Suprapubic skin (tissue), 4 donors: Measurements from ENCODE around the gene EVI2B. TPM values are rescaled to one million over a fixed set of nuclear protein-coding genes. Genes with fewer than 3 reads are reported as not detected.
"Not testable (repeated sequence)": the region's sequence is repeated elsewhere in the genome, so short reads cannot be mapped to it uniquely, and the experiment has no call there.

Experiments
- DNase-seq, 2 donors: peaks; one replicate each; pipeline ENCODE4 v3.0.0-alpha.2; 2019; ENCODE audit warnings: low spot score in 2 of 2
- H3K27ac ChIP-seq: fragments of 200-600 bp; sonication (generic); one replicate; pipeline ENCODE4 v1.5.1; 2019
- H3K27me3 ChIP-seq: fragments of 200-600 bp; sonication (generic); one replicate; pipeline ENCODE4 v1.5.1; 2019
- H3K36me3 ChIP-seq: fragments of 200-600 bp; sonication (generic); one replicate; pipeline ENCODE4 v1.5.1; 2019
- H3K4me1 ChIP-seq: fragments of 200-600 bp; sonication (generic); one replicate; pipeline ENCODE4 v1.5.1; 2019
- H3K4me3 ChIP-seq: fragments of 200-600 bp; sonication (generic); one replicate; pipeline ENCODE4 v1.5.1; 2019; ENCODE audit warnings: mild to moderate bottlenecking
- H3K9me3 ChIP-seq: fragments of 200-600 bp; sonication (generic); one replicate; pipeline ENCODE4 v1.5.1; 2019
- EP300 ChIP-seq: sonication (generic); formaldehyde crosslinking; IDR thresholded peaks from one replicate; pipeline ENCODE4 v1.6.1; 2017; ENCODE audit warnings: antibody characterized with exemption
- POLR2A ChIP-seq, 2 donors: fragments of 450-650 bp; IDR thresholded peaks; one replicate each; pipeline ENCODE4 v1.6.1; 2017; ENCODE audit warnings: antibody characterized with exemption in 2 of 2, mild to moderate bottlenecking in 2 of 2, moderate library complexity in 2 of 2
- POLR2AphosphoS5 ChIP-seq, 3 donors: sonication (generic); formaldehyde crosslinking; IDR thresholded peaks; one replicate each; pipeline ENCODE4 v1.6.1; 2017; ENCODE audit warnings: antibody characterized with exemption in 3 of 3
- WGBS: methylation state at CpG from one replicate; pipeline ENCODE4 v1.1.5; 2018; 5-methylcytosine and 5-hydroxymethylcytosine counted together
- total RNA-seq, 4 donors: library from RNA; depleted of rRNA; stranded (reverse); fragments of >200 nt; gene quantifications; one replicate each; pipeline ENCODE4 v1.1.0, GENCODE V29; 2016
- TF ChIP-seq, protein P1 (sequence below), 2 donors: fragments of 200-600 bp in 1 of 2; fragments of 450-650 bp in 1 of 2; sonication (generic) in 1 of 2; IDR thresholded peaks; one replicate each; pipeline ENCODE4 v1.5.1; 2016 to 2019; ENCODE audit warnings: antibody characterized with exemption in 2 of 2, mild to moderate bottlenecking in 1 of 2, moderate library complexity in 1 of 2

EVI2B gene
- total RNA-seq, 4 donors from 2014 or later: 2.2 to 5.6 (median 3.7) TPM

DNA sequence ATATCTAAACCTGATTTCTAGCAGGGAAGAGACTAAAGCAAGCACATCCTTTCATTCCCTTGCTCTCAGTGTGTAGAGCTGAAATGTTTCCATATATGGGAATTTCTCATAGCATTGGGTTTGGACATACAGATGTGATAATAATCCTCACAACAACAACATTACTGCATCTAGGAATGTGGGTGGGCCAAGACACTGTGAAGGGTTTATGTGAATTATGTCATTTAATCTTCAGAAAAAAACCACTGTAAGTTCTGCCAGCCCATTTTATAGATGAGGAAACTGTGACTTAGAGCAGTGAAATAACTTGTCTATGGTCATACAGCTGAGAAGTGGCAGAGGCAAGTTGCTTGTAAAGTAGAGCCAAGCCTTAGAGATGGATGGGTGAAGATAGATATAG is 22.0 kb downstream of the EVI2B start:
- H3K27me3 ChIP-seq: no peaks in the 10 kb centered on the region

GRCh38 chr17:31289790-31290189 is 24.1 kb downstream of the EVI2B start:
- TF ChIP-seq EP300 (no peak), POLR2AphosphoS5 (IDR thresholded peaks at IDR 0.05) (no peak), POLR2A (IDR thresholded peaks at IDR 0.05) (no peak)
- TF ChIP-seq, protein P1, sequence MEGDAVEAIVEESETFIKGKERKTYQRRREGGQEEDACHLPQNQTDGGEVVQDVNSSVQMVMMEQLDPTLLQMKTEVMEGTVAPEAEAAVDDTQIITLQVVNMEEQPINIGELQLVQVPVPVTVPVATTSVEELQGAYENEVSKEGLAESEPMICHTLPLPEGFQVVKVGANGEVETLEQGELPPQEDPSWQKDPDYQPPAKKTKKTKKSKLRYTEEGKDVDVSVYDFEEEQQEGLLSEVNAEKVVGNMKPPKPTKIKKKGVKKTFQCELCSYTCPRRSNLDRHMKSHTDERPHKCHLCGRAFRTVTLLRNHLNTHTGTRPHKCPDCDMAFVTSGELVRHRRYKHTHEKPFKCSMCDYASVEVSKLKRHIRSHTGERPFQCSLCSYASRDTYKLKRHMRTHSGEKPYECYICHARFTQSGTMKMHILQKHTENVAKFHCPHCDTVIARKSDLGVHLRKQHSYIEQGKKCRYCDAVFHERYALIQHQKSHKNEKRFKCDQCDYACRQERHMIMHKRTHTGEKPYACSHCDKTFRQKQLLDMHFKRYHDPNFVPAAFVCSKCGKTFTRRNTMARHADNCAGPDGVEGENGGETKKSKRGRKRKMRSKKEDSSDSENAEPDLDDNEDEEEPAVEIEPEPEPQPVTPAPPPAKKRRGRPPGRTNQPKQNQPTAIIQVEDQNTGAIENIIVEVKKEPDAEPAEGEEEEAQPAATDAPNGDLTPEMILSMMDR (IDR thresholded peaks at IDR 0.05): no peak
- Histone ChIP-seq H3K4me3 (no peak overlapping the region), H3K36me3 (peaks cover 5% of the 10 kb centered on the region), H3K4me1 (no peaks in the 10 kb centered on the region), H3K27ac (no peak overlapping the region), H3K27me3 (no peaks in the 10 kb centered on the region), H3K9me3 (no peaks in the 10 kb centered on the region)
- no peak for DNase-seq
- 39% methylated on average over 3 of the region's 3 CpGs for WGBS

More for the DNA sequence above, 22.0 kb downstream of the EVI2B start:
- Histone ChIP-seq H3K27ac (no peak overlapping the region), H3K4me1 (peaks cover 3% of the 10 kb centered on the region), H3K4me3 (no peak overlapping the region), H3K36me3 (peaks cover 3% of the 10 kb centered on the region), H3K9me3 (no peaks in the 10 kb centered on the region)
- DNase-seq: no peak
- TF ChIP-seq EP300 (no peak), POLR2A (IDR thresholded peaks at IDR 0.05) (no peak), POLR2AphosphoS5 (IDR thresholded peaks at IDR 0.05) (no peak)
- TF ChIP-seq, protein P1 (IDR thresholded peaks at IDR 0.05): no peak

GRCh38 chr17:31287932-31288331 is 25.9 kb downstream of the EVI2B start:
- H3K9me3 ChIP-seq, H3K27ac ChIP-seq, H3K4me3 ChIP-seq, H3K27me3 ChIP-seq, H3K4me1 ChIP-seq, DNase-seq, H3K36me3 ChIP-seq: not testable (repeated sequence)
- 100% methylated on average over 1 of the region's 1 CpG for WGBS

DNA sequence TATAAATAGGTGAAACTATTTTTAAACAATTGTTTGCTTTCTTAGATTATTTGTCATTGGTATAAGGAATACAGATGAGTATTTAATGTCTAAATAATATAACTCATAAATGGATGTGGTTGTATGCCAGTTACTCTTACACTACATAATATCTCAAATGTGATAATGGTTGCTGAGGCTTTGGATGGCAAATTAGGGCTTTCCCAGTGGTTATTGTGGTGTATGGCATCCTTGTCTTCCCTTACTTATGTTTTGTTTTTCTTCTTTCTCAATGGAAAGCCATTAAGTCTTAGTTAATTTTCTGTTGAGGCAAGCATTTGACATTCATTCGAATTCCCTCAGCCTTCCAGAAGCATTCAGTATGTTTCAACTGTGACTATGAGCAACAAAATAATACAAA is 27.3 kb downstream of the EVI2B start:
- no peaks in the 10 kb centered on the region for H3K27me3 ChIP-seq
- 88% methylated on average over 1 of the region's 1 CpG for WGBS
- DNase-seq: no peak
- TF ChIP-seq POLR2AphosphoS5 (IDR thresholded peaks at IDR 0.05) (no peak), POLR2A (IDR thresholded peaks at IDR 0.05) (no peak), EP300 (no peak)
- TF ChIP-seq, protein P1 (IDR thresholded peaks at IDR 0.05): no peak
- no peak overlapping the region for H3K4me3 ChIP-seq
- no peak overlapping the region for H3K27ac ChIP-seq
- peaks cover 7% of the 10 kb centered on the region for H3K36me3 ChIP-seq
- no peaks in the 10 kb centered on the region for H3K4me1 ChIP-seq
- H3K9me3 ChIP-seq: no peaks in the 10 kb centered on the region

GRCh38 chr17:31283841-31284240 is 30.0 kb downstream of the EVI2B start:
- DNase-seq: no peak
- no peaks in the 10 kb centered on the region for H3K9me3 ChIP-seq
- H3K36me3 ChIP-seq: peaks cover 7% of the 10 kb centered on the region
- no peak overlapping the region for H3K27ac ChIP-seq
- no peaks in the 10 kb centered on the region for H3K27me3 ChIP-seq
- TF ChIP-seq EP300 (no peak), POLR2A (IDR thresholded peaks at IDR 0.05) (no peak), POLR2AphosphoS5 (IDR thresholded peaks at IDR 0.05) (no peak)
- TF ChIP-seq, protein P1 (IDR thresholded peaks at IDR 0.05): no peak
- H3K4me3 ChIP-seq: no peak overlapping the region
- no peaks in the 10 kb centered on the region for H3K4me1 ChIP-seq

- no peaks in the 10 kb centered on the region for H3K4me1 ChIP-seq
- H3K4me3 ChIP-seq: no peak overlapping the region
- no peaks in the 10 kb centered on the region for H3K9me3 ChIP-seq
- no peaks in the 10 kb centered on the region for H3K27me3 ChIP-seq
- no peak for TF ChIP-seq EP300
- TF ChIP-seq, protein P1 (IDR thresholded peaks at IDR 0.05): no peak
- no peak for TF ChIP-seq POLR2A (IDR thresholded peaks at IDR 0.05)
- TF ChIP-seq POLR2AphosphoS5 (IDR thresholded peaks at IDR 0.05): no peak
- no peak overlapping the region for H3K27ac ChIP-seq
- WGBS: 96% methylated on average over 2 of the region's 2 CpGs
- peaks cover 7% of the 10 kb centered on the region for H3K36me3 ChIP-seq
- no peak for DNase-seq
These were observed 32.8 kb downstream of the EVI2B start for GRCh38 chr17:31281061-31281460.
